ENCODE data around the gene PPP1R7.

DNA sequence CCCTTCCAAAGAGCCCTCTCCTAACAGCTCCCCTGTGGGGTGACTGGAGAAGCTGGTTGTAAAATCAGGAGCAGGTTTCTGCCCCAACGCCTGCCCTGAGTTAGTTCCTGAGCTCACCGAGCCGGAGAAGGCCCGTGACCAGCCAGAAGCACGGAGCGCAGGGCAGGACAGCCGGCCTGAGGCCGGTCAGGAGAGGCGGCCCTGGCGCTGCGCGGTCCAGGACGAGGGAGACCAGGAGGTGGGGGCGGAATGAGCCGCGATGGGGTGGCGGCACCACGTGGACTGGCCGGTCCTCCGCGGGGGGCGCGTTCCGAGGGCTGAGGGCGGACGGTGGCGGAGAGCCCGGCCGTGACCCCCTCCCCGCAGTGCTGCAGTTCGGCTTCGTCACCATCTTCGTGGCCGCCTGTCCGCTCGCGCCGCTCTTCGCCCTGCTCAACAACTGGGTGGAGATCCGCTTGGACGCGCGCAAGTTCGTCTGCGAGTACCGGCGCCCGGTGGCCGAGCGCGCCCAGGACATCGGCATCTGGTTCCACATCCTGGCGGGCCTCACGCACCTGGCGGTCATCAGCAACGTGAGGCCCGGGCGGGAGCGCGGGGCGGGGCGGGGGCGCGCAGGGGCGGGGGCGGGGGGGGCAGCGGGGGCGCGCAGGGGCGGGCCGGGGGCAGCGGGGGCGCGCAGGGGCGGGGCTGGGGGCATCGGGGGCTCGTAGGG, 67.2 kb downstream of the PPP1R7 start:
- no peak for TF ChIP-seq JUND (IDR thresholded peaks at IDR 0.05)
- TF ChIP-seq, protein P1, sequence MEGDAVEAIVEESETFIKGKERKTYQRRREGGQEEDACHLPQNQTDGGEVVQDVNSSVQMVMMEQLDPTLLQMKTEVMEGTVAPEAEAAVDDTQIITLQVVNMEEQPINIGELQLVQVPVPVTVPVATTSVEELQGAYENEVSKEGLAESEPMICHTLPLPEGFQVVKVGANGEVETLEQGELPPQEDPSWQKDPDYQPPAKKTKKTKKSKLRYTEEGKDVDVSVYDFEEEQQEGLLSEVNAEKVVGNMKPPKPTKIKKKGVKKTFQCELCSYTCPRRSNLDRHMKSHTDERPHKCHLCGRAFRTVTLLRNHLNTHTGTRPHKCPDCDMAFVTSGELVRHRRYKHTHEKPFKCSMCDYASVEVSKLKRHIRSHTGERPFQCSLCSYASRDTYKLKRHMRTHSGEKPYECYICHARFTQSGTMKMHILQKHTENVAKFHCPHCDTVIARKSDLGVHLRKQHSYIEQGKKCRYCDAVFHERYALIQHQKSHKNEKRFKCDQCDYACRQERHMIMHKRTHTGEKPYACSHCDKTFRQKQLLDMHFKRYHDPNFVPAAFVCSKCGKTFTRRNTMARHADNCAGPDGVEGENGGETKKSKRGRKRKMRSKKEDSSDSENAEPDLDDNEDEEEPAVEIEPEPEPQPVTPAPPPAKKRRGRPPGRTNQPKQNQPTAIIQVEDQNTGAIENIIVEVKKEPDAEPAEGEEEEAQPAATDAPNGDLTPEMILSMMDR (IDR thresholded peaks at IDR 0.05 in 2 of 3, conservative IDR thresholded peaks at IDR 0.05 in 1 of 3; ENCODE audit: borderline replicate concordance in 1 of 3, insufficient read depth in 1 of 3, low read depth in 2 of 3, low read length in 2 of 3), result no peak
- no peak for TF ChIP-seq POLR2A (IDR thresholded peaks at IDR 0.05; ENCODE audit: borderline replicate concordance, extremely low read depth, insufficient read depth, insufficient read length)
- no peak for TF ChIP-seq EZH2 (IDR thresholded peaks at IDR 0.05)
- TF ChIP-seq POLR2AphosphoS5 (IDR thresholded peaks at IDR 0.05; ENCODE audit: low read depth, low read length), result no peak
- TF ChIP-seq, protein P2, sequence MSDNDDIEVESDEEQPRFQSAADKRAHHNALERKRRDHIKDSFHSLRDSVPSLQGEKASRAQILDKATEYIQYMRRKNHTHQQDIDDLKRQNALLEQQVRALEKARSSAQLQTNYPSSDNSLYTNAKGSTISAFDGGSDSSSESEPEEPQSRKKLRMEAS (IDR thresholded peaks at IDR 0.05), result no peak
- TF ChIP-seq EZH2phosphoT487 (IDR thresholded peaks at IDR 0.05; ENCODE audit: borderline replicate concordance), result no peak

Measured in HCT116 (cell line).